HepG2 (cell line): ENCODE results near the gene COMMD7. TPM values are rescaled to one million over a fixed set of nuclear protein-coding genes. Genes with fewer than 3 reads are reported as not detected.

Experiments
- BHLHE40 ChIP-seq: IDR thresholded peaks from 2 replicates; pipeline ENCODE4 v1.6.1; 2011; ENCODE audit warnings: low read length, improper control_type of control experiment
- CBX5 ChIP-seq: sonication (generic); formaldehyde crosslinking; IDR thresholded peaks from 2 replicates; pipeline ENCODE4 v1.4.0; 2020; ENCODE audit warnings: missing genetic modification reagents, borderline replicate concordance
- DMTF1 ChIP-seq: sonication (generic); formaldehyde crosslinking; IDR thresholded peaks from 2 replicates; pipeline ENCODE4 v1.4.0; 2020; ENCODE audit warnings: mild to moderate bottlenecking, missing genetic modification reagents
- ETV6 ChIP-seq: sonication (generic); formaldehyde crosslinking; conservative IDR thresholded peaks from 2 replicates; pipeline ENCODE4 v1.4.0; 2020; ENCODE audit warnings: missing genetic modification reagents
- FIP1L1 ChIP-seq: fragments of 200-400 bp; formaldehyde crosslinking; IDR thresholded peaks from 2 replicates; pipeline ENCODE4 v1.6.1; 2018; ENCODE audit warnings: low read depth, mild to moderate bottlenecking, low read length, moderate library complexity, borderline replicate concordance; ENCODE audit not compliant: insufficient read depth
- FOXA1 ChIP-seq, 2 experiments: fragments of 450-650 bp in 1 of 2; sonication (generic) in 1 of 2; formaldehyde crosslinking in 1 of 2; IDR thresholded peaks; 2 replicates each; pipeline versions ENCODE4 v1.4.0 to v1.6.1; 2016 to 2020; ENCODE audit warnings: missing genetic modification reagents in 1 of 2
- GMEB2 ChIP-seq: IDR thresholded peaks from 2 replicates; pipeline ENCODE4 v1.6.1; 2016; ENCODE audit warnings: missing biosample characterization, missing genetic modification reagents, low read depth
- JUN ChIP-seq: sonication (generic); formaldehyde crosslinking; IDR thresholded peaks from 2 replicates; pipeline ENCODE4 v1.4.0; 2020; ENCODE audit warnings: mild to moderate bottlenecking, missing genetic modification reagents
- KMT2B ChIP-seq: IDR thresholded peaks from 2 replicates; pipeline ENCODE4 v1.6.1; 2016; ENCODE audit warnings: missing genetic modification reagents, missing compliant biosample characterization
- NR0B2 ChIP-seq: sonication (generic); formaldehyde crosslinking; IDR thresholded peaks from 2 replicates; pipeline ENCODE4 v1.4.0; 2020; ENCODE audit warnings: mild to moderate bottlenecking, missing genetic modification reagents
- PRMT3 ChIP-seq: sonication (generic); formaldehyde crosslinking; IDR thresholded peaks from 2 replicates; pipeline ENCODE4 v1.8.1; 2022; ENCODE audit warnings: low read depth, mild to moderate bottlenecking, moderate library complexity, missing genetic modification reagents, borderline replicate concordance
- SALL2 ChIP-seq: sonication (generic); formaldehyde crosslinking; IDR thresholded peaks from 2 replicates; pipeline ENCODE4 v1.8.1; 2023; ENCODE audit warnings: mild to moderate bottlenecking, missing genetic modification reagents, inconsistent platforms
- SRSF9 ChIP-seq: fragments of 200-400 bp; formaldehyde crosslinking; IDR thresholded peaks from 2 replicates; pipeline ENCODE4 v1.6.1; 2018; ENCODE audit warnings: borderline replicate concordance, mild to moderate bottlenecking, low read depth, low read length; ENCODE audit not compliant: insufficient read depth, poor library complexity, severe bottlenecking
- TAF15 ChIP-seq: fragments of 200-400 bp; formaldehyde crosslinking; IDR thresholded peaks from one replicate; pipeline ENCODE4 v1.6.1; 2018; ENCODE audit warnings: mild to moderate bottlenecking, low read depth, low read length; ENCODE audit not compliant: poor library complexity, severe bottlenecking
- ZNF337 ChIP-seq: sonication (generic); formaldehyde crosslinking; IDR thresholded peaks from 2 replicates; pipeline ENCODE4 v1.5.1; 2020; ENCODE audit warnings: missing genetic modification reagents, low read depth, mild to moderate bottlenecking, borderline replicate concordance
- ZNF713 ChIP-seq: sonication (generic); formaldehyde crosslinking; IDR thresholded peaks from 2 replicates; pipeline ENCODE4 v1.4.0; 2020; ENCODE audit warnings: mild to moderate bottlenecking, missing genetic modification reagents
- polyA plus RNA-seq, 8 experiments: library from polyadenylated mRNA; depleted of rRNA in 3 of 8; stranded (reverse) in 7 of 8; unstranded in 1 of 8; fragments of >200 nt; fragmentation: Illumina TruSeq in 4 of 8; extraction: Trizol in 4 of 8; gene quantifications; 2 replicates each; pipeline versions ENCODE4 v1.2.1 to v1.2.3, GENCODE V29; 2011 to 2016; ENCODE audit warnings: low read depth in 4 of 8, missing spikeins in 1 of 8, mixed read lengths in 1 of 8; ENCODE audit not compliant: insufficient read depth in 1 of 8
- total RNA-seq, 5 experiments: library from RNA; depleted of rRNA; stranded (reverse); fragments of >200 nt; fragmentation: Illumina TruSeq; extraction: Trizol; gene quantifications; 2 replicates each; pipeline ENCODE4 v1.2.3, GENCODE V29; 2016; ENCODE audit warnings: low read depth in 1 of 5
- TF ChIP-seq, protein P1 (sequence below): IDR thresholded peaks from 2 replicates; pipeline ENCODE4 v1.6.1; 2018; ENCODE audit warnings: missing genetic modification reagents, mild to moderate bottlenecking, missing compliant biosample characterization
- TF ChIP-seq, protein P2 (sequence below): sonication (generic); formaldehyde crosslinking; conservative IDR thresholded peaks from 2 replicates; pipeline ENCODE4 v1.8.1; 2023; ENCODE audit warnings: missing genetic modification reagents
- TF ChIP-seq, protein P3 (sequence below): sonication (generic); formaldehyde crosslinking; IDR thresholded peaks from 2 replicates; pipeline ENCODE4 v1.4.0; 2020; ENCODE audit warnings: missing genetic modification reagents

The COMMD7 gene
- total and polyA plus RNA-seq, 2 of the 13 experiments (the other 11 are each of a cell fraction or from before 2014, with no cell fraction given), result 42.1 to 53.3 TPM

DNA sequence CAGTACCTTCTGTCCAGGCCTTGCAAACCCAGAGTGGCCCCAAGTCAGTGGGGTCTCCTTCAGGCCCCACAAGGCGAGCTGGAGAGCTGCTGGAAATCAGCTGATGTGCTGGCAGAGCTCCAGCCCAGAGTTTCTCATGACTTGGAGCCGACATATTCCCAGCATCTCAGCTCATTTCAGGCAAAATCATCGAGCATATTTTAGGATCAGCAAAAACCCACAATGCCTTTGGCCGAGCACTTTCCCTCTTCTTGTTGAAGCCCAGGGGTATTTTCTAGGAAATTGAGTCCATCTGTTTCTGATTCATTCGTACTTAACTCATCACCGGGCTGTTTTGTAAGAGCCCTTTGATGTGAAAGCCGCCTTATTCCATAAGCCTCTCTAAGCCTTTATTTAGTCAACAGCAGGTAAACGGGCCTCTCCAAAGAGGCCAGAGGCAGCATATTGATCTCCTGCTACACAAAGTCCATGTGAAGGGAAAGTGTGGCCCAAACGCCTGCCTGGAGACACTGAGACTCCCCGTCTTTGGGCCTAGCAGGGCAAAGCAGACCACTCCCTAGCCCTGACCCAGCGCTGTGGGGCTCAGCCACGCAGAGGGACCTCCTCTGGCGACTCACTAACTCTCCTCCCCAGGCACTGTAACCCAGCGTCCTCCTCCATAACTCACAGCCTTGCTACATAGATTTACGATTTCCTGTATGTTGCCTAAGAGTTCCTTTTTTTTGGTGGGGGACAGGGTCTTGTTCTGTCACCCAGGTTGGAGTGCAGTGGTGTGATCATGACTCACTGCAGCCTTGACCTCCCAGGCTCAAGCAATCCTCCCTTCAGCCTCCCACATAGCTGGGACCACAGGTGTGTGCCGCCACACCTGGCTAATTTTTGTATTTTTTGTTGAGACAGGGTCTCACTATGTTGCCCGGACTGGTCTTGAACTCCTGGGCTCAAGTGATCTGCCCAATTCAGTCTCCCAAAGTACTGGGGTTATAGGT lies 57.4 kb downstream of the COMMD7 start (continued):
- TF ChIP-seq JUN (peak; percentile 93), GMEB2 (CRISPR knock-in tag) (no peak; the same call in 1 of the 2 replicates), FOXA1 (IDR thresholded peaks at IDR 0.05) (peak; percentile 79), FOXA1 (CRISPR knock-in tag; IDR thresholded peaks at IDR 0.05) (peak; percentile 98), CBX5 (CRISPR knock-in tag) (peak; percentile 82; the same call in 1 of the 2 replicates), ETV6 (CRISPR knock-in tag) (peak; percentile 49; the same call in 1 of the 2 replicates), BHLHE40 (peak; percentile 53), ZNF713 (CRISPR knock-in tag) (no peak), TAF15 (no peak), SALL2 (CRISPR knock-in tag) (peak; percentile 32), PRMT3 (CRISPR knock-in tag) (no peak), SRSF9 (no peak), KMT2B (CRISPR knock-in tag) (peak; percentile 62), NR0B2 (CRISPR knock-in tag) (no peak; the same call in 1 of the 2 replicates), ZNF337 (peak; percentile 90), FIP1L1 (no peak), DMTF1 (CRISPR knock-in tag) (no peak)
- TF ChIP-seq, protein P1, sequence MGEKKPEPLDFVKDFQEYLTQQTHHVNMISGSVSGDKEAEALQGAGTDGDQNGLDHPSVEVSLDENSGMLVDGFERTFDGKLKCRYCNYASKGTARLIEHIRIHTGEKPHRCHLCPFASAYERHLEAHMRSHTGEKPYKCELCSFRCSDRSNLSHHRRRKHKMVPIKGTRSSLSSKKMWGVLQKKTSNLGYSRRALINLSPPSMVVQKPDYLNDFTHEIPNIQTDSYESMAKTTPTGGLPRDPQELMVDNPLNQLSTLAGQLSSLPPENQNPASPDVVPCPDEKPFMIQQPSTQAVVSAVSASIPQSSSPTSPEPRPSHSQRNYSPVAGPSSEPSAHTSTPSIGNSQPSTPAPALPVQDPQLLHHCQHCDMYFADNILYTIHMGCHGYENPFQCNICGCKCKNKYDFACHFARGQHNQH (CRISPR knock-in tag), result peak; percentile 97
- TF ChIP-seq, protein P2, sequence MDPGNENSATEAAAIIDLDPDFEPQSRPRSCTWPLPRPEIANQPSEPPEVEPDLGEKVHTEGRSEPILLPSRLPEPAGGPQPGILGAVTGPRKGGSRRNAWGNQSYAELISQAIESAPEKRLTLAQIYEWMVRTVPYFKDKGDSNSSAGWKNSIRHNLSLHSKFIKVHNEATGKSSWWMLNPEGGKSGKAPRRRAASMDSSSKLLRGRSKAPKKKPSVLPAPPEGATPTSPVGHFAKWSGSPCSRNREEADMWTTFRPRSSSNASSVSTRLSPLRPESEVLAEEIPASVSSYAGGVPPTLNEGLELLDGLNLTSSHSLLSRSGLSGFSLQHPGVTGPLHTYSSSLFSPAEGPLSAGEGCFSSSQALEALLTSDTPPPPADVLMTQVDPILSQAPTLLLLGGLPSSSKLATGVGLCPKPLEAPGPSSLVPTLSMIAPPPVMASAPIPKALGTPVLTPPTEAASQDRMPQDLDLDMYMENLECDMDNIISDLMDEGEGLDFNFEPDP (CRISPR knock-in tag), result no peak
- TF ChIP-seq, protein P3, sequence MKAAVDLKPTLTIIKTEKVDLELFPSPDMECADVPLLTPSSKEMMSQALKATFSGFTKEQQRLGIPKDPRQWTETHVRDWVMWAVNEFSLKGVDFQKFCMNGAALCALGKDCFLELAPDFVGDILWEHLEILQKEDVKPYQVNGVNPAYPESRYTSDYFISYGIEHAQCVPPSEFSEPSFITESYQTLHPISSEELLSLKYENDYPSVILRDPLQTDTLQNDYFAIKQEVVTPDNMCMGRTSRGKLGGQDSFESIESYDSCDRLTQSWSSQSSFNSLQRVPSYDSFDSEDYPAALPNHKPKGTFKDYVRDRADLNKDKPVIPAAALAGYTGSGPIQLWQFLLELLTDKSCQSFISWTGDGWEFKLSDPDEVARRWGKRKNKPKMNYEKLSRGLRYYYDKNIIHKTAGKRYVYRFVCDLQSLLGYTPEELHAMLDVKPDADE (CRISPR knock-in tag), result no peak
